Activated CD8-positive, alpha-beta T cell treated with anti-CD3 and anti-CD28 coated beads for 36 hours (primary cell): Measurements from ENCODE around the gene PWP1. TPM values are rescaled to one million over a fixed set of nuclear protein-coding genes. Genes with fewer than 3 reads are reported as not detected.
"Not testable (repeated sequence)": the region's sequence is repeated elsewhere in the genome, so short reads cannot be mapped to it uniquely, and the experiment has no call there.

Experiments used
- ATAC-seq: fragments of 200-7000 bp; cut with Tn5 transposase; one replicate; pipeline ENCODE4 v1.10.0; 2021; ENCODE audit warnings: mild to moderate bottlenecking, moderate library complexity
- CTCF ChIA-PET: fragments of 350-600 bp; sonication (Branson Sonifier 250); formaldehyde crosslinking; loops from one replicate; lab custom pipeline; 2021; ENCODE audit warnings: antibody characterized with exemption; lab: Charles Lee
- POLR2A ChIA-PET: fragments of 350-600 bp; sonication (Branson Sonifier 250); formaldehyde crosslinking; loops from one replicate; lab custom pipeline; 2021; ENCODE audit warnings: antibody characterized with exemption; lab: Charles Lee
- DNase-seq: peaks from one replicate; pipeline ENCODE4 v3.0.0-alpha.2; 2020
- H3K27ac Mint-ChIP-seq: one replicate; pipeline ENCODE4 v1.8.0; 2021; ENCODE audit warnings: mild to moderate bottlenecking, mixed read lengths
- H3K27me3 Mint-ChIP-seq: one replicate; pipeline ENCODE4 v1.8.0; 2021; ENCODE audit warnings: mixed read lengths
- H3K36me3 Mint-ChIP-seq: one replicate; pipeline ENCODE4 v1.8.0; 2021; ENCODE audit warnings: low read depth, mixed read lengths
- H3K4me1 Mint-ChIP-seq: one replicate; pipeline ENCODE4 v1.8.0; 2021; ENCODE audit warnings: low read depth, mixed read lengths
- H3K4me3 Mint-ChIP-seq: one replicate; pipeline ENCODE4 v1.8.0; 2021; ENCODE audit warnings: mild to moderate bottlenecking, moderate library complexity, mixed read lengths
- H3K9me3 Mint-ChIP-seq: one replicate; pipeline ENCODE4 v1.8.0; 2021; ENCODE audit warnings: mixed read lengths
- CTCF ChIP-seq: fragments of 200-600 bp; IDR thresholded peaks from one replicate; pipeline ENCODE4 v1.8.0; 2022; ENCODE audit warnings: antibody characterized with exemption, mild to moderate bottlenecking
- intact Hi-C: fragments of 100-400 bp; cut with micrococcal nuclease; formaldehyde crosslinking; loops from one replicate; pipeline ENCODE4 v1.10.0; 2022
- total RNA-seq, 2 experiments: library from RNA; stranded (reverse); gene quantifications; one replicate each; pipeline ENCODE4 v1.2.3, GENCODE V29; 2021

PWP1 gene
- total RNA-seq, 2 experiments from 2014 or later = 52.4 to 57.5 TPM

- no peak overlapping the region for H3K4me3 Mint-ChIP-seq
- H3K4me1 Mint-ChIP-seq = no peaks in the 10 kb centered on the region
- H3K36me3 Mint-ChIP-seq = peaks cover 88% of the 10 kb centered on the region
- H3K27me3 Mint-ChIP-seq = no peaks in the 10 kb centered on the region
- ChIA-PET CTCF (no interaction called here), POLR2A (interaction anchor here (0.7 kb wide), 1 partner anchor 18 kb away, joined by 3 read pairs; no protein-coding TSS in a partner anchor)
- H3K27ac Mint-ChIP-seq = no peak overlapping the region
- TF ChIP-seq CTCF = no peak
- no peaks in the 10 kb centered on the region for H3K9me3 Mint-ChIP-seq
- DNase-seq (no peak), ATAC-seq (no peak)
- intact Hi-C loops = no loop called here
Observed at GRCh38 chr12:107704041-107704440, 18.4 kb downstream of the PWP1 start.

GRCh38 chr12:107705522-107705921 lies 19.9 kb downstream of the PWP1 start:
- ATAC-seq, CTCF ChIA-PET, intact Hi-C loops: not testable (repeated sequence)

GRCh38 chr12:107715780-107716179 lies 30.2 kb downstream of the PWP1 start:
- no peaks in the 10 kb centered on the region for H3K9me3 Mint-ChIP-seq
- no peaks in the 10 kb centered on the region for H3K27me3 Mint-ChIP-seq
- ATAC-seq (no peak), DNase-seq (no peak)
- intact Hi-C loops = no loop called here
- POLR2A ChIA-PET = no interaction called here
- CTCF ChIA-PET = no interaction called here
- peaks cover 46% of the 10 kb centered on the region for H3K36me3 Mint-ChIP-seq
- no peaks in the 10 kb centered on the region for H3K4me1 Mint-ChIP-seq
- TF ChIP-seq CTCF = no peak
- H3K4me3 Mint-ChIP-seq = no peak overlapping the region
- H3K27ac Mint-ChIP-seq = no peak overlapping the region

More at GRCh38 chr12:107705522-107705921, 19.9 kb downstream of the PWP1 start:
- DNase-seq, POLR2A ChIA-PET, H3K4me1 Mint-ChIP-seq, H3K9me3 Mint-ChIP-seq, H3K27ac Mint-ChIP-seq, H3K27me3 Mint-ChIP-seq, H3K4me3 Mint-ChIP-seq: not testable (repeated sequence)
- peaks cover 82% of the 10 kb centered on the region for H3K36me3 Mint-ChIP-seq

GRCh38 chr12:107718606-107719005 lies 33.0 kb downstream of the PWP1 start:
- intact Hi-C loops = no loop called here
- Mint-ChIP-seq H3K4me1 (no peaks in the 10 kb centered on the region), H3K27me3 (no peaks in the 10 kb centered on the region), H3K9me3 (no peaks in the 10 kb centered on the region), H3K4me3 (no peak overlapping the region), H3K27ac (no peak overlapping the region), H3K36me3 (peaks cover 35% of the 10 kb centered on the region)
- POLR2A ChIA-PET = interaction anchor here (1.1 kb wide), 1 partner anchor 31 kb away, joined by 3 read pairs; no protein-coding TSS in a partner anchor
- no peak for TF ChIP-seq CTCF
- CTCF ChIA-PET = interaction anchor here (1.2 kb wide), 1 partner anchor 48 kb away, joined by 4 read pairs; no protein-coding TSS in a partner anchor
- DNase-seq (no peak), ATAC-seq (no peak)

DNA sequence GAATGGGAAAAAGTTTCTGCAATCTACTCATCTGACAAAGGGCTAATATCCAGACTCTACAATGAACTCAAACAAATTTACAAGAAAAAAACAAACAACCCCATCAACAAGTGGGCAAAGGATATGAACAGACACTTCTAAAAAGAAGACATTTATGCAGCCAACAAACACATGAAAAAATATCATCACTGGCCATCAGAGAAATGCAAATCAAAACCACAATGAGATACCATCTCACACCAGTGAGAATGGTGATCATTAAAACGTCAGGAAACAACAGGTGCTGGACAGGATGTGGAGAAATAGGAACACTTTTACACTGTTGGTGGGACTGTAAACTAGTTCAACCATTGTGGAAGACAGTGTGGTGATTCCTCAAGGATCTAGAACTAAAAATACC lies 41.7 kb downstream of the PWP1 start:
- POLR2A ChIA-PET, H3K27ac Mint-ChIP-seq, H3K4me1 Mint-ChIP-seq: not testable (repeated sequence)

DNA sequence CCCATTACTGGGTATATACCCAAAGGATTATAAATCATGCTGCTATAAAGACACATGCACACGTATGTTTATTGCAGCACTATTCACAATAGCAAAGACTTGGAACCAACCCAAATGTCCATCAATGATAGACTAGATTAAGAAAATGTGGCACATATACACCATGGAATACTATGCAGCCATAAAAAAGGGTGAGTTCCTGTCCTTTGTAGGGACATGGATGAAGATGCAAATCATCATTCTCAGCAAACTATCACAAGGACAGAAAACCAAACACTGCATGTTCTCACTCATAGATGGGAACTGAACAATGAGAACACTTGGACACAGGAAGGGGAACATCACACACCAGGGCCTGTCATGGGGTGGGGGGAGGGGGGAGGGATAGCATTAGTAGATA lies 42.1 kb downstream of the PWP1 start:
- H3K4me3 Mint-ChIP-seq, H3K27ac Mint-ChIP-seq, H3K9me3 Mint-ChIP-seq, H3K4me1 Mint-ChIP-seq, DNase-seq, intact Hi-C loops, H3K36me3 Mint-ChIP-seq, POLR2A ChIA-PET, ATAC-seq, CTCF ChIA-PET, H3K27me3 Mint-ChIP-seq: not testable (repeated sequence)

More for the DNA sequence above, 41.7 kb downstream of the PWP1 start:
- DNase-seq, CTCF ChIA-PET, H3K27me3 Mint-ChIP-seq, H3K9me3 Mint-ChIP-seq, ATAC-seq, intact Hi-C loops, H3K4me3 Mint-ChIP-seq: not testable (repeated sequence)
- H3K36me3 Mint-ChIP-seq = peaks cover 13% of the 10 kb centered on the region
